Activated naive CD8-positive, alpha-beta T cell treated with anti-CD3 and anti-CD28 coated beads, Interleukin-2, amount 10 ng/mL, durations not matched to agents 7 days and 5 days (primary cell): ENCODE measurements around the gene SLFN13. TPM values are rescaled to one million over a fixed set of nuclear protein-coding genes. Genes with fewer than 3 reads are reported as not detected.
"Not testable (repeated sequence)": the region's sequence is repeated elsewhere in the genome, so short reads cannot be mapped to it uniquely, and the experiment has no call there.

ENCODE experiments used
- ATAC-seq: fragments of 150-1000 bp; cut with Tn5 transposase; one replicate; pipeline ENCODE4 v1.10.0; 2021; ENCODE audit warnings: low read depth, moderate library complexity
- POLR2A ChIA-PET: fragments of 350-600 bp; sonication (Branson Sonifier 250); formaldehyde crosslinking; loops from one replicate; lab custom pipeline; 2021; ENCODE audit warnings: antibody characterized with exemption; lab: Charles Lee
- DNase-seq: peaks from one replicate; pipeline ENCODE4 v3.0.0; 2021
- H3K27ac Mint-ChIP-seq: one replicate; pipeline ENCODE4 v1.8.0; 2022; ENCODE audit warnings: mild to moderate bottlenecking, mixed read lengths
- H3K27me3 Mint-ChIP-seq: one replicate; pipeline ENCODE4 v1.8.0; 2022; ENCODE audit warnings: mild to moderate bottlenecking, moderate library complexity, mixed read lengths
- H3K36me3 Mint-ChIP-seq: one replicate; pipeline ENCODE4 v1.8.0; 2021; ENCODE audit warnings: mild to moderate bottlenecking, mixed read lengths
- H3K4me1 Mint-ChIP-seq: one replicate; pipeline ENCODE4 v1.8.0; 2021; ENCODE audit warnings: mixed read lengths
- H3K4me3 Mint-ChIP-seq: one replicate; pipeline ENCODE4 v1.8.0; 2022; ENCODE audit warnings: mild to moderate bottlenecking, moderate library complexity, mixed read lengths
- H3K9me3 Mint-ChIP-seq: one replicate; pipeline ENCODE4 v1.8.0; 2021; ENCODE audit warnings: mixed read lengths
- total RNA-seq, 2 experiments: library from RNA; stranded (reverse); gene quantifications; one replicate each; pipeline ENCODE4 v1.2.3, GENCODE V29; 2021

Gene SLFN13
- total RNA-seq, 2 experiments from 2014 or later, result 76.8 to 77.5 TPM

- POLR2A ChIA-PET, ATAC-seq, H3K4me3 Mint-ChIP-seq, H3K27ac Mint-ChIP-seq, DNase-seq, H3K4me1 Mint-ChIP-seq, H3K9me3 Mint-ChIP-seq, H3K27me3 Mint-ChIP-seq: not testable (repeated sequence)
- H3K36me3 Mint-ChIP-seq, result peaks cover 54% of the 10 kb centered on the region
These were observed 27.5 kb downstream of the SLFN13 start for GRCh38 chr17:35421069-35421468.

- DNase-seq, result no peak
- H3K4me1 Mint-ChIP-seq, result peaks cover 4% of the 10 kb centered on the region
- ATAC-seq, result no peak
- no peak overlapping the region for H3K27ac Mint-ChIP-seq
- peaks cover 8% of the 10 kb centered on the region for H3K9me3 Mint-ChIP-seq
- H3K36me3 Mint-ChIP-seq, result peaks cover 60% of the 10 kb centered on the region
- POLR2A ChIA-PET, result no interaction called here
- no peaks in the 10 kb centered on the region for H3K27me3 Mint-ChIP-seq
- H3K4me3 Mint-ChIP-seq, result no peak overlapping the region
These were observed 31.9 kb downstream of the SLFN13 start for GRCh38 chr17:35416659-35417058.

GRCh38 chr17:35414707-35415106 lies 33.9 kb downstream of the SLFN13 start:
- H3K4me3 Mint-ChIP-seq, DNase-seq, POLR2A ChIA-PET, H3K4me1 Mint-ChIP-seq, H3K27ac Mint-ChIP-seq, H3K27me3 Mint-ChIP-seq, H3K9me3 Mint-ChIP-seq, ATAC-seq: not testable (repeated sequence)
- peaks cover 68% of the 10 kb centered on the region for H3K36me3 Mint-ChIP-seq

GRCh38 chr17:35414247-35414646 lies 34.3 kb downstream of the SLFN13 start:
- Mint-ChIP-seq H3K9me3 (peaks cover 8% of the 10 kb centered on the region), H3K27ac (no peak overlapping the region), H3K4me3 (no peak overlapping the region), H3K36me3 (peaks cover 68% of the 10 kb centered on the region), H3K27me3 (no peaks in the 10 kb centered on the region), H3K4me1 (peaks cover 4% of the 10 kb centered on the region)
- ATAC-seq (no peak), DNase-seq (no peak)
- POLR2A ChIA-PET, result no interaction called here

GRCh38 chr17:35407531-35407930 lies 41.0 kb downstream of the SLFN13 start:
- no peak overlapping the region for H3K4me3 Mint-ChIP-seq
- peaks cover 48% of the 10 kb centered on the region for H3K36me3 Mint-ChIP-seq
- H3K9me3 Mint-ChIP-seq, result no peaks in the 10 kb centered on the region
- H3K27me3 Mint-ChIP-seq, result no peaks in the 10 kb centered on the region
- POLR2A ChIA-PET, result no interaction called here
- peaks cover 9% of the 10 kb centered on the region for H3K4me1 Mint-ChIP-seq
- ATAC-seq (no peak), DNase-seq (no peak)
- H3K27ac Mint-ChIP-seq, result no peak overlapping the region

GRCh38 chr17:35406568-35406967 lies 42.0 kb downstream of the SLFN13 start:
- no peaks in the 10 kb centered on the region for H3K9me3 Mint-ChIP-seq
- no peak overlapping the region for H3K27ac Mint-ChIP-seq
- H3K4me1 Mint-ChIP-seq, result peaks cover 9% of the 10 kb centered on the region
- POLR2A ChIA-PET, result no interaction called here
- DNase-seq (no peak), ATAC-seq (no peak)
- peaks cover 48% of the 10 kb centered on the region for H3K36me3 Mint-ChIP-seq
- H3K4me3 Mint-ChIP-seq, result no peak overlapping the region
- no peaks in the 10 kb centered on the region for H3K27me3 Mint-ChIP-seq

GRCh38 chr17:35404360-35404759 lies 44.2 kb downstream of the SLFN13 start:
- Mint-ChIP-seq H3K4me1 (peaks cover 9% of the 10 kb centered on the region), H3K4me3 (no peak overlapping the region), H3K36me3 (peaks cover 34% of the 10 kb centered on the region), H3K27ac (no peak overlapping the region), H3K9me3 (no peaks in the 10 kb centered on the region), H3K27me3 (no peaks in the 10 kb centered on the region)
- POLR2A ChIA-PET, result interaction anchor here (0.6 kb wide), 1 partner anchor 165 kb away, joined by 4 read pairs; no protein-coding TSS in a partner anchor
- ATAC-seq (peak; percentile 90), DNase-seq (no peak)

GRCh38 chr17:35393783-35394182 lies 54.8 kb downstream of the SLFN13 start:
- H3K4me1 Mint-ChIP-seq, H3K27ac Mint-ChIP-seq, H3K27me3 Mint-ChIP-seq, ATAC-seq, POLR2A ChIA-PET, H3K9me3 Mint-ChIP-seq, H3K4me3 Mint-ChIP-seq, DNase-seq, H3K36me3 Mint-ChIP-seq: not testable (repeated sequence)

- no peak for DNase-seq
- peaks cover 1% of the 10 kb centered on the region for H3K4me1 Mint-ChIP-seq
- POLR2A ChIA-PET, result no interaction called here
- no peak overlapping the region for H3K4me3 Mint-ChIP-seq
- peaks cover 6% of the 10 kb centered on the region for H3K27me3 Mint-ChIP-seq
- H3K27ac Mint-ChIP-seq, result no peak overlapping the region
- H3K36me3 Mint-ChIP-seq, result peaks cover 12% of the 10 kb centered on the region
- ATAC-seq, result no peak
- peaks cover 16% of the 10 kb centered on the region for H3K9me3 Mint-ChIP-seq
These were observed 57.9 kb downstream of the SLFN13 start for GRCh38 chr17:35390663-35391062.

- Mint-ChIP-seq H3K9me3 (peaks cover 14% of the 10 kb centered on the region), H3K36me3 (peaks cover 12% of the 10 kb centered on the region), H3K27me3 (peaks cover 6% of the 10 kb centered on the region), H3K4me1 (peaks cover 1% of the 10 kb centered on the region), H3K4me3 (no peak overlapping the region), H3K27ac (no peak overlapping the region)
- POLR2A ChIA-PET, result no interaction called here
- ATAC-seq (no peak), DNase-seq (no peak)
These were observed 58.4 kb downstream of the SLFN13 start for GRCh38 chr17:35390156-35390555.

- Mint-ChIP-seq H3K27me3 (peaks cover 4% of the 10 kb centered on the region), H3K36me3 (peaks cover 12% of the 10 kb centered on the region), H3K4me3 (no peak overlapping the region), H3K4me1 (peaks cover 1% of the 10 kb centered on the region), H3K27ac (no peak overlapping the region), H3K9me3 (peaks cover 11% of the 10 kb centered on the region)
- DNase-seq (no peak), ATAC-seq (no peak)
- POLR2A ChIA-PET, result no interaction called here
These were observed 61.1 kb downstream of the SLFN13 start for GRCh38 chr17:35387496-35387895.

Other genes starting within 250 kb of the SLFN13 start
- 100 to 1,000 TPM; 239 to 249 TPM for gene SLFN5, start 205.7 kb downstream of the SLFN13 start, total RNA-seq
- 10 to 100 TPM; 44.1 to 47.5 TPM for gene SLFN11, start 75.1 kb downstream of the SLFN13 start, total RNA-seq
- gene SLFN12, start 16.3 kb downstream of the SLFN13 start, total RNA-seq, result 10 to 100 TPM; 19.8 to 21.9 TPM
- 100 to 1,000 TPM; 133 to 139 TPM for gene SLFN12L, start 88.9 kb upstream of the SLFN13 start, total RNA-seq
- gene SLFN14, start 112.1 kb upstream of the SLFN13 start, total RNA-seq, result not detected
- 1 to 10 TPM; 4.4 to 4.6 TPM for gene PEX12, start 129.8 kb upstream of the SLFN13 start, total RNA-seq
- 100 to 1,000 TPM; 154 to 163 TPM for gene AP2B1, start 138.6 kb upstream of the SLFN13 start, total RNA-seq